NB4 (cell line): Measurements from ENCODE around the gene CYP8B1.
"Not testable (repeated sequence)": the region's sequence is repeated elsewhere in the genome, so short reads cannot be mapped to it uniquely, and the experiment has no call there.

ENCODE experiments used
- DNase-seq: peaks from one replicate; pipeline ENCODE4 v3.0.0; 2010; ENCODE audit warnings: low read depth
- H3K4me3 ChIP-seq: one replicate; pipeline ENCODE4 v1.5.1; 2011; ENCODE audit warnings: mild to moderate bottlenecking, low read depth, low read length, moderate library complexity
- MYC ChIP-seq: IDR thresholded peaks from 2 replicates; pipeline ENCODE4 v1.6.1; 2011; ENCODE audit warnings: low read depth, low read length
- POLR2A ChIP-seq: IDR thresholded peaks from 2 replicates; pipeline ENCODE4 v1.6.1; 2011; ENCODE audit warnings: mild to moderate bottlenecking; ENCODE audit not compliant: insufficient read length; ENCODE audit errors: extremely low read depth
- TF ChIP-seq, protein P1 (sequence below): IDR thresholded peaks from one replicate; pipeline ENCODE4 v1.5.1; 2012; ENCODE audit warnings: low read depth, low read length
- TF ChIP-seq, protein P2 (sequence below): IDR thresholded peaks from 2 replicates; pipeline ENCODE4 v1.6.1; 2011; ENCODE audit warnings: low read depth, low read length

The CYP8B1 gene

DNA sequence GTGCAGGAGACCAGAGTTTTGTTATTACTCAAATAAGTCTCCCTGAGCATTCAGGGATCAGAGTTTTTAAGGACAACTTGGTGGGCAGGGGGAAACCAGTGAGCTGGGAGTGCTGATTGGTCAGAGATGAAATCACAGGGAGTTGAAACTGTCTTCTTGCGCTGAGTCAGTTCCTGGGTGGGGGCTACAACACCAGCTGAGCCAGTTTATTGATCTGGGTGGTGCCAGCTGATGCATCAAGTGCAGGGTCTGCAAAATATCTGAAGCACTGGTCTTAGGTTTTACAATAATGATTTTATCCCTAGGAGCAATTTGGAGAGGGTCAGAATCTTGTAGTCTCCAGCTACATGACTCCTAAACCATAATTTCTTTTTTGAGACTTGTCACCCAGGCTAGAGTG is 16.5 kb upstream of the CYP8B1 start:
- no peak for DNase-seq
- no peak for TF ChIP-seq POLR2A
- TF ChIP-seq MYC, result no peak
- H3K4me3 ChIP-seq, result no peak overlapping the region

DNA sequence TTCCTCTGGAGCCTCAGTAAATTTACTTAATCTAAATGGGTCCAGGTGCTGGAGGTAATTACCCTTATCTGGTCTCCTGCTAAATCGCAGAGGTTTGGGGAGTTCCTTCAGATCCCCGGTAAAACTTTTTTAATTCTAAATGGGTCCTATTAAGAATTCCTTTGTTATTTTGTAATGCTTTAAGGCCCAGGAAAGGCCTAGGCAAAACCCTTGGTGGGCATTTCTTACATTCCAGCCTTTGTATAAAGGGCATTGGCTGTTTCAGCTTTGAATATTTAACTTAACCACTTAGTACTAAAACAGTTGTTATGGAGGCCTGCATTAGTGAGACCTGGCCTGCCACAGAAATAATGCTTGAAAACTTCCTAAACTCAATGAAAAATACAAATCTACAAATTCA is 15.4 kb upstream of the CYP8B1 start:
- DNase-seq, result no peak
- no peak overlapping the region for H3K4me3 ChIP-seq
- TF ChIP-seq POLR2A (no peak), MYC (no peak)
- TF ChIP-seq, protein P1, sequence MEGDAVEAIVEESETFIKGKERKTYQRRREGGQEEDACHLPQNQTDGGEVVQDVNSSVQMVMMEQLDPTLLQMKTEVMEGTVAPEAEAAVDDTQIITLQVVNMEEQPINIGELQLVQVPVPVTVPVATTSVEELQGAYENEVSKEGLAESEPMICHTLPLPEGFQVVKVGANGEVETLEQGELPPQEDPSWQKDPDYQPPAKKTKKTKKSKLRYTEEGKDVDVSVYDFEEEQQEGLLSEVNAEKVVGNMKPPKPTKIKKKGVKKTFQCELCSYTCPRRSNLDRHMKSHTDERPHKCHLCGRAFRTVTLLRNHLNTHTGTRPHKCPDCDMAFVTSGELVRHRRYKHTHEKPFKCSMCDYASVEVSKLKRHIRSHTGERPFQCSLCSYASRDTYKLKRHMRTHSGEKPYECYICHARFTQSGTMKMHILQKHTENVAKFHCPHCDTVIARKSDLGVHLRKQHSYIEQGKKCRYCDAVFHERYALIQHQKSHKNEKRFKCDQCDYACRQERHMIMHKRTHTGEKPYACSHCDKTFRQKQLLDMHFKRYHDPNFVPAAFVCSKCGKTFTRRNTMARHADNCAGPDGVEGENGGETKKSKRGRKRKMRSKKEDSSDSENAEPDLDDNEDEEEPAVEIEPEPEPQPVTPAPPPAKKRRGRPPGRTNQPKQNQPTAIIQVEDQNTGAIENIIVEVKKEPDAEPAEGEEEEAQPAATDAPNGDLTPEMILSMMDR, result no peak
- TF ChIP-seq, protein P2, sequence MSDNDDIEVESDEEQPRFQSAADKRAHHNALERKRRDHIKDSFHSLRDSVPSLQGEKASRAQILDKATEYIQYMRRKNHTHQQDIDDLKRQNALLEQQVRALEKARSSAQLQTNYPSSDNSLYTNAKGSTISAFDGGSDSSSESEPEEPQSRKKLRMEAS, result no peak

DNA sequence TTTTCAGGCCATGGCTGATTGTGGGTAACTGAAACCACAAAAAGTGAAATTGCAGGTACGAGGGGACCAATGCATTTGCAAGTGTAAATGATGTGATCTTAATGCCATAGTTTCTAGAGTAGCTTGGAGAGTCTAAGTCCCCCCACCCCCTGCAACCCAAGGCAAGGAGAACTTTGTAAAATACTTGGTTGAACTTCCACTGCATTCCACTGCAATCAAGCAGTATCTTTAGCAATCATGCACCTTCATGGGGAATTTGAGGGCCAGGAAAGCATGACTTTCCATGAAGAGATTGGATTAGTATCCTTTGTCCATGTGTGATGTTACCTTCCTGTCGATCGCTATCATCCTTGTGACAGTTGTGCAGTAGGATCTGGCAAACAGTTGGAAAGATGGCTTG is 11.4 kb upstream of the CYP8B1 start:
- H3K4me3 ChIP-seq, result no peak overlapping the region
- TF ChIP-seq POLR2A (no peak), MYC (no peak)
- TF ChIP-seq, protein P2, result no peak
- TF ChIP-seq, protein P1, result no peak
- DNase-seq, result no peak

DNA sequence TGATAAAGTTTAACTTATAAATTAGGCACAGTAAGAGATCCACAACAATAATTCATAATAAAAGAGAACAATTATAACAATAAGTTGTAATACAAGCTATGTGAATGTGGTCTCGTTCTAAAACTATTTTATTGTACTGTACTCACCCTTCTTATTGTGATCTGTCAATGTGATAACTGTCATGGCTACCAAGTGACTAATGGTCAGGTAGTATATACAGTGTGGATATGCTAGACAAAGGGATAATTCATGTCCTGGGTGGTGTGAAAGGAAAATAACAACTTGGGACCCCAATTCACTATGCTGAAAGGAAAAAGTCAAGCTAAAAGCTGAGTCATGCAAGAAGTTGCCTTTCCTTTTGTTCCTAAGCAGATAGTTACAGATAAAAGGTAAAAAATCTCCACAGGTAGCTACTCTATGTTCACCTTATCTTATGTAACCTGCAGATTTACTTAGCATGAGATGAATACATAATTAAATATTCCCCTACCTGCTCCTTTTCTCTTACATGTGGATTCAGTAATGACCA is 10.7 kb upstream of the CYP8B1 start:
- TF ChIP-seq, protein P2, result no peak
- TF ChIP-seq MYC (no peak), POLR2A (no peak)
- TF ChIP-seq, protein P1, result no peak
- no peak overlapping the region for H3K4me3 ChIP-seq
- DNase-seq, result no peak

DNA sequence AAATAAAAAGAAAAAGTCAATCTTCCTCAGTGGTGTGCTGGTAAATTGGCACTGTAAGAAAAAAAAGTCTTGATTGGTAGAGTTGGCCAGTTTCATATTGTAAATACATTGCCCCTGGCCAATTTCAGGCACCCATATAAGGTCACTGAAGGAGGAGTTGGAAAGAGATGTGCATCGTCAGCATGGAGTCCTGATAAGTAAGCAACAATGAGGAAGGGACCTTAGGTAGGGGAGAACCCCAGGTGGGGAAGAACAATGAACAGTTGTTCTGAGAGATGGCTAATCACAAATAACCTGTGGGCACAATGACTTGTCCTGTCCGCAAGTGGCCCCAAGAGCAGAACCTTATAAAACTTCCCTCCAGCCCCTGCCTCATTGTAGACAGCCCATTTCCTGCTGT is 8.6 kb upstream of the CYP8B1 start:
- H3K4me3 ChIP-seq, result no peak overlapping the region
- no peak for DNase-seq
- TF ChIP-seq, protein P2, result no peak
- TF ChIP-seq POLR2A, result no peak
- TF ChIP-seq MYC, result no peak
- TF ChIP-seq, protein P1, result no peak

DNA sequence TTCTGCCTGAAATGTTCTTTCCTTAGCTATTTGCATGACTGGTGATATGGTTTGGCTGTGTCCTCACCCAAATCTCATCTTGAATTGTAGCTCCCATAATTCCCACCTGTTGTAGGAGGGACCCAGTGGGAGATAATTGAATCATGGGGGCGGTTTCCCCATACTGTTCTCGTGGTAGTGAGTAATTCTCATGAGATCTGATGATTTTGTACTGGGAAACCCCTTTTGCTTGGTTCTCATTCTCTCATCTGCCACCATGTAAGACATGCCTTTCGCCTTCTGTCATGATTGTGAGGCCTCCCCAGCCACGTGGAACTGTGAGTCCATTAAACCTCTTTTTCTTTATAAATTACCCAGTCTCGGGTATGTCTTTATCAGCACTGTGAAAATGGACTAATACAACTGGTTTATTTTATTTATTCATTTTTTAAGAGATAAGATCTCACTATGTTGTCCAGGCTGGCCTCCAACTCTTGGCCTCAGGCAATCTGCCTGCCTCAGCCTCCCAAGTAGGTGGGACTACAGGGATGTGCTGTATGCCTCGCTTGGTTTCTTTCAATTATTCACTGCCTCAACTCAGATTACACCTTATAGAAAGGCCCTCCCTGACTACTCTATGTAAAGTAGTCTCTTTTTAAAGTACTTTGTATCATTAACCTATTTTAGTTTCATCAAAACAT is 7.7 kb upstream of the CYP8B1 start:
- not testable (repeated sequence) for DNase-seq

More for the DNA sequence above, 7.7 kb upstream of the CYP8B1 start:
- H3K4me3 ChIP-seq, result not testable (repeated sequence)
